Activated T-cell treated with anti-CD3 and anti-CD28 coated beads, Interleukin-2, amount 50 U/mL, for 48 hours (primary cell): ENCODE data around the gene GOLGA3.
A peak's percentile ranks its signal among the peaks of the same experiment; 100 is the strongest.
"Not testable (repeated sequence)": the region's sequence is repeated elsewhere in the genome, so short reads cannot be mapped to it uniquely, and the experiment has no call there.

Experiments
- DNase-seq, 2 experiments: peaks; one replicate each; pipeline ENCODE4 v3.0.0-alpha.2; 2020

Gene GOLGA3, protein sequence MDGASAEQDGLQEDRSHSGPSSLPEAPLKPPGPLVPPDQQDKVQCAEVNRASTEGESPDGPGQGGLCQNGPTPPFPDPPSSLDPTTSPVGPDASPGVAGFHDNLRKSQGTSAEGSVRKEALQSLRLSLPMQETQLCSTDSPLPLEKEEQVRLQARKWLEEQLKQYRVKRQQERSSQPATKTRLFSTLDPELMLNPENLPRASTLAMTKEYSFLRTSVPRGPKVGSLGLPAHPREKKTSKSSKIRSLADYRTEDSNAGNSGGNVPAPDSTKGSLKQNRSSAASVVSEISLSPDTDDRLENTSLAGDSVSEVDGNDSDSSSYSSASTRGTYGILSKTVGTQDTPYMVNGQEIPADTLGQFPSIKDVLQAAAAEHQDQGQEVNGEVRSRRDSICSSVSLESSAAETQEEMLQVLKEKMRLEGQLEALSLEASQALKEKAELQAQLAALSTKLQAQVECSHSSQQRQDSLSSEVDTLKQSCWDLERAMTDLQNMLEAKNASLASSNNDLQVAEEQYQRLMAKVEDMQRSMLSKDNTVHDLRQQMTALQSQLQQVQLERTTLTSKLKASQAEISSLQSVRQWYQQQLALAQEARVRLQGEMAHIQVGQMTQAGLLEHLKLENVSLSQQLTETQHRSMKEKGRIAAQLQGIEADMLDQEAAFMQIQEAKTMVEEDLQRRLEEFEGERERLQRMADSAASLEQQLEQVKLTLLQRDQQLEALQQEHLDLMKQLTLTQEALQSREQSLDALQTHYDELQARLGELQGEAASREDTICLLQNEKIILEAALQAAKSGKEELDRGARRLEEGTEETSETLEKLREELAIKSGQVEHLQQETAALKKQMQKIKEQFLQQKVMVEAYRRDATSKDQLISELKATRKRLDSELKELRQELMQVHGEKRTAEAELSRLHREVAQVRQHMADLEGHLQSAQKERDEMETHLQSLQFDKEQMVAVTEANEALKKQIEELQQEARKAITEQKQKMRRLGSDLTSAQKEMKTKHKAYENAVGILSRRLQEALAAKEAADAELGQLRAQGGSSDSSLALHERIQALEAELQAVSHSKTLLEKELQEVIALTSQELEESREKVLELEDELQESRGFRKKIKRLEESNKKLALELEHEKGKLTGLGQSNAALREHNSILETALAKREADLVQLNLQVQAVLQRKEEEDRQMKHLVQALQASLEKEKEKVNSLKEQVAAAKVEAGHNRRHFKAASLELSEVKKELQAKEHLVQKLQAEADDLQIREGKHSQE (N-terminal part only)

GRCh38 chr12:132828706-132829534 is at the start of gene GOLGA3:
Gene GOLGA3, minus strand, starts transcription at chr12:132828869. Its CDS starts 6,741 bp downstream, at chr12:132822128.
- peak; percentile 95 to 96 for DNase-seq

- not testable (repeated sequence) for DNase-seq
These were observed 46.0 kb upstream of the GOLGA3 start for GRCh38 chr12:132874620-132875019.

- DNase-seq, result no peak
These were observed 45.5 kb upstream of the GOLGA3 start for GRCh38 chr12:132874175-132874574.

DNA sequence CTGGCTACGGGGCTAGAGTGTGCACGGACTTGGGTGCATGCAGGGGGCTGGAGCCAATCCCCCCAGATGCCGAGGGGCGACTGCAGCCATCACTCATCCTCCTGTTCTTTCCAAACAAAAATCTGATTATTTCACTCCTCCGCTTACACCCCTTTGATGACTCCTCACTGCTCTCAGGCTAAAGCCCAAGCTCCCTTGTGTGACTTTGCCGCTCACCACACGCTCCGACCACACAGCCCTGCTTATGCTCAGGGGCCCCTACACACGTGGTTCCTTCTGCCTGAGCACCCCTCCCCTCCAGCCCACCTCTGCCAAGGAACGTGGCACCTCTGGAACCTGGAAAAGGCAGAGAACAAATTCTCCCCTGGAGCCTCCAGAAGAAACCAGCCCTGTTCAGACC is 45.1 kb upstream of the GOLGA3 start:
- peak; percentile 34 to 37 for DNase-seq

- DNase-seq, result peak; percentile 29 to 54
These were observed 44.3 kb upstream of the GOLGA3 start for GRCh38 chr12:132872975-132873421.

GRCh38 chr12:132872073-132872855 is 43.6 kb upstream of the GOLGA3 start:
- DNase-seq, result no peak

DNA sequence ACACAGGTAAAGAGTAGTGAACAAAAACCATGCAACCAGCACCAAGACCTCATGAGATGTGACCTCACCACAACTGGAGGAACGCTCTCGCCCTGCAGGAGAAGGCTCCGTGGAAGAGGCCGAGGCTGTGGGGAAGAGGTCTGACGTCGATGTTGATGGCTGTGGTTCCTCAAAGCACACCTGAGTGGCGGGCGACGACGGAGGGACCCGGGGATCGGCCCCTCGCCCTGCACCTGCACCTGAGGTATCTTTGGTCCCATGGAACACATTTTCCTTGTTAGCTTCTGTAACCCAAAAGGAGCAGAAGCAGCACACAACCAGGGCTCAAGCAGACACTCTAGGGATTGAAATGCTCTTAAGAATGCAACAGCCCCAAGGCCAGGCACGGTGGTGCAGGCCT is 40.9 kb upstream of the GOLGA3 start:
- no peak for DNase-seq

- no peak for DNase-seq
These were observed 37.7 kb upstream of the GOLGA3 start for GRCh38 chr12:132866251-132866828.

GRCh38 chr12:132861558-132861957 is 32.9 kb upstream of the GOLGA3 start:
- no peak for DNase-seq

DNA sequence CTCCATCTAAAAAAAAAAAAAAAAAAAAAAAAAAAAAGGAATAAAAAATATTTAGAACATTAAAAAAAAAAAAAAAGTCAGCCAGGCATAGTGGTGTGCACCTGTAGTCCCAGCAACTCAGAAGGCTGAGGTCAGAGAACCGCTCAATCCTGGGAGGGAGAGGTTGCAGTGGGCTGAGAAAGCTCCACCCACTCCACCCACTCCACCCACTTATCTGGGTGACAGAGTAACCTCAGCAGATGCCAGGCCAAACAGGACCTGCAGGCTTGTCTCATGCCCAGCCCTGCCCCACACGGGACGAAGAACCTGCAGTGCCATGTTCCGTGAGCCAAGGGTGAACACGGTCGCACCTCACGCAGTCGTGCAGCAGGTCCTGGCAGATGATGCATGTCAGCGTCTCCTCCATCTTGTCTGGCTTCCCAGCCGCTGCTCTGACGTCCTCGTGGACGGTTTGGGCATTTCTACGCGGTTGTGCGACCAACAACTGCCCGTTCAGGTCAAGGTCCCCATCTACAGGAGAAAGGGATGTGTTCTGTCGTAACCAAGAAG is 30.1 kb upstream of the GOLGA3 start:
- DNase-seq, result no peak

DNA sequence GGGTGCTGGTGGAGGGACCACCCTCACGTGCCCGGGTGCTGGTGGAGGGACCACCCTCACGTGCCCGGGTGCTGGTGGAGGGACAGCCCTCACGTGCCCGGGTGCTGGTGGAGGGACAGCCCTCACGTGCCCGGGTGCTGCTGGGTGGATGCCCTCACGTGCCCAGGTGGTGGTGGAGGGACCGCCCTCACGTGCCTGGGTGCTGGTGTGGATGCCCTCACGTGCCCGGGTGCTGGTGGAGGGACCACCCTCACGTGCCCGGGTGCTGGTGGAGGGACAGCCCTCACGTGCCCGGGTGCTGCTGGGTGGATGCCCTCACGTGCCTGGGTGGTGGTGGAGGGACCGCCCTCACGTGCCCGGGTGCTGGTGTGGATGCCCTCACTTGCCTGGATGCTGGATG is 28.4 kb upstream of the GOLGA3 start:
- DNase-seq, result not testable (repeated sequence)

GRCh38 chr12:132856581-132856980 is 27.9 kb upstream of the GOLGA3 start:
- DNase-seq, result no peak

GRCh38 chr12:132855211-132855610 is 26.5 kb upstream of the GOLGA3 start:
- DNase-seq, result not testable (repeated sequence)

GRCh38 chr12:132853285-132854092 is 24.8 kb upstream of the GOLGA3 start:
- DNase-seq, result no peak

GRCh38 chr12:132852496-132852895 is 23.8 kb upstream of the GOLGA3 start:
- no peak for DNase-seq

DNA sequence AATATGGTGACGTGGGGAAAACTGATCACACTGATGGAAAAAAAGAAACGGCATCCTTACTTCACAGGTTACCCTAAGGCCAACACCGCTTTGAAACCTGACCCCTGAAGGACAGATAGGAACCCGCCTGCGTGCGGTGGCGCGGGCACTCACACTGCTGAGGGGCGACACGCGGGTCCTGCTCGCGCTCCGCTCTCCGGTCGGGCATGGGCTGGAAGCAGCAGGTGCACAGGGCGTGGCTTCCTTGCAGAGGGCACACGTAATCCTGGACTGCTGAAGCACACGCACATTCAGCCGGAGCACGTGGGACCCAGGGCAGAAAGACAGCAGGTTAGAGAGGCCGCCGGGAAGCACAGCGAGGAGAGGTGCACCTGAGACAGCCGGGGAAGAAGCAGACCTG is 22.8 kb upstream of the GOLGA3 start:
- no peak for DNase-seq

DNA sequence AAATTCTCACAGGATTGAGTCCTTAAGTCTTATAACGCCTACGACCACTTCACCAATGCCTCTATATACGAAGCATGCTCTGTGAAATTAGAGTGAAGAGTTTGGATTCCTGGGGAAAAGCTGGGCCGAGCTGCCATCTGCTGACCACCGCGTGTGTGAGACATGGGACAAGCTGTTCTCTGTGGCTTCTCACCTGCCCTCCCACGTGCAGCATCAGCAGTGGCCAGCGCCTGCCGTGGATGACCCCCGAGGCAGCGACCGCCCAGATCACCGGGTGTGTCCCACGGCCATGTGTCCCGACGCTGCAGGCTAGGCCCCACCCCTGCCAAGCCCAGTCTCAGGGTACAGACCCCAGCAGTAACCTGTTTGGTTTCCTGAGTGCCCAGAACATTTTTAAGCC is 21.6 kb upstream of the GOLGA3 start:
- DNase-seq, result no peak

- no peak for DNase-seq
These were observed 19.9 kb upstream of the GOLGA3 start for GRCh38 chr12:132848521-132848920.
